Kidney (tissue), 14 donors: ENCODE measurements around the gene C1QL1. TPM values are rescaled to one million over a fixed set of nuclear protein-coding genes. Genes with fewer than 3 reads are reported as not detected.

Experiments used
- DNase-seq, 5 donors: peaks; one replicate each; pipeline ENCODE4 v3.0.0-alpha.2; 2013 to 2020
- FAIRE-seq: peaks from 2 replicates; lab custom pipeline; 2012; peaks lifted over from hg19 to GRCh38; lab: Jason Lieb, UNC
- H3K27ac ChIP-seq, 2 donors: one replicate each; pipeline ENCODE4 v1.7.0; 2013; ENCODE audit warnings: low read depth in 2 of 2, low read length in 2 of 2, inconsistent platforms in 1 of 2
- H3K27me3 ChIP-seq: one replicate; pipeline ENCODE4 v1.7.1; 2013; ENCODE audit warnings: low read length, inconsistent platforms; ENCODE audit not compliant: control insufficient read depth, insufficient read depth
- H3K36me3 ChIP-seq, 3 donors: one replicate each; pipeline versions ENCODE4 v1.7.0 to v1.7.1; 2013; ENCODE audit warnings: low read length in 3 of 3, control low read depth in 1 of 3, inconsistent platforms in 1 of 3; ENCODE audit not compliant: insufficient read depth in 3 of 3, control insufficient read depth in 2 of 3
- H3K4me1 ChIP-seq, 3 donors: one replicate each; pipeline versions ENCODE4 v1.7.0 to v1.7.1; 2013; ENCODE audit warnings: low read length in 3 of 3, inconsistent platforms in 1 of 3, low read depth in 1 of 3; ENCODE audit not compliant: control insufficient read depth in 2 of 3, insufficient read depth in 2 of 3
- H3K4me3 ChIP-seq, 3 donors: one replicate each; pipeline versions ENCODE4 v1.7.0 to v1.8.1; 2013; ENCODE audit warnings: low read length in 3 of 3, control low read depth in 1 of 3, inconsistent platforms in 1 of 3
- H3K9ac ChIP-seq, 3 donors: one replicate each; pipeline versions ENCODE4 v1.7.0 to v1.7.1; 2013; ENCODE audit warnings: low read length in 3 of 3, control low read depth in 1 of 3, inconsistent platforms in 1 of 3
- H3K9me3 ChIP-seq, 3 donors: one replicate each; pipeline versions ENCODE4 v1.7.0 to v1.7.1; 2013; ENCODE audit warnings: low read length in 3 of 3, control low read depth in 1 of 3, inconsistent platforms in 1 of 3; ENCODE audit not compliant: control insufficient read depth in 2 of 3, insufficient read depth in 1 of 3
- intact Hi-C: fragments of 100-400 bp; cut with DNase I; formaldehyde crosslinking; loops from one replicate; pipeline ENCODE4 v1.11.1; 2022
- polyA plus RNA-seq: library from polyadenylated mRNA; stranded (reverse); fragments of 350-450 nt; fragmentation: Illumina TruSeq; extraction: RNeasy Lipid Tissue Mini Kit (QIAGEN cat#74804); gene quantifications from one replicate; pipeline ENCODE4 v1.2.3, GENCODE V29; 2014; ENCODE audit warnings: low read depth, low replicate concordance; ENCODE audit not compliant: insufficient read depth
- total RNA-seq: library from RNA; stranded (reverse); fragmentation: NEBNext Ultra II Directional; extraction: Animal tissue kit (Norgen Biotek cat#: 25700); gene quantifications from one replicate; pipeline ENCODE4 v1.2.1, GENCODE V29; 2021
- TF ChIP-seq, protein P1 (sequence below): IDR thresholded peaks from 3 replicates; pipeline ENCODE4 v1.5.1; 2012; ENCODE audit warnings: mild to moderate bottlenecking, moderate library complexity, borderline replicate concordance; ENCODE audit not compliant: insufficient read depth; ENCODE audit errors: extremely low read depth
- donor health status: control.
- donor health status: control.
- donor health status: control.
- donor health status: control.
- donor health status: control.
- donor health status: DM: yes; HTN: yes; CAD: no.
- donor health status: Normal renal cell carcinoma (clear cell type).

C1QL1 gene
- total and polyA plus RNA-seq, 2 donors from 2014 or later = 0.76 to 25.4 TPM

- H3K27ac ChIP-seq = no peak overlapping the region
- intact Hi-C loops = no loop called here
- no peak for FAIRE-seq
- peak in 1 of 5 donors; percentile 52 for DNase-seq
- no peaks in the 10 kb centered on the region for H3K36me3 ChIP-seq
- no peak overlapping the region for H3K9ac ChIP-seq
- H3K4me1 ChIP-seq = no peaks in the 10 kb centered on the region
- peaks cover 2% of the 10 kb centered on the region for H3K27me3 ChIP-seq
- H3K4me3 ChIP-seq = no peak overlapping the region
- H3K9me3 ChIP-seq = no peaks in the 10 kb centered on the region
- TF ChIP-seq, protein P1, sequence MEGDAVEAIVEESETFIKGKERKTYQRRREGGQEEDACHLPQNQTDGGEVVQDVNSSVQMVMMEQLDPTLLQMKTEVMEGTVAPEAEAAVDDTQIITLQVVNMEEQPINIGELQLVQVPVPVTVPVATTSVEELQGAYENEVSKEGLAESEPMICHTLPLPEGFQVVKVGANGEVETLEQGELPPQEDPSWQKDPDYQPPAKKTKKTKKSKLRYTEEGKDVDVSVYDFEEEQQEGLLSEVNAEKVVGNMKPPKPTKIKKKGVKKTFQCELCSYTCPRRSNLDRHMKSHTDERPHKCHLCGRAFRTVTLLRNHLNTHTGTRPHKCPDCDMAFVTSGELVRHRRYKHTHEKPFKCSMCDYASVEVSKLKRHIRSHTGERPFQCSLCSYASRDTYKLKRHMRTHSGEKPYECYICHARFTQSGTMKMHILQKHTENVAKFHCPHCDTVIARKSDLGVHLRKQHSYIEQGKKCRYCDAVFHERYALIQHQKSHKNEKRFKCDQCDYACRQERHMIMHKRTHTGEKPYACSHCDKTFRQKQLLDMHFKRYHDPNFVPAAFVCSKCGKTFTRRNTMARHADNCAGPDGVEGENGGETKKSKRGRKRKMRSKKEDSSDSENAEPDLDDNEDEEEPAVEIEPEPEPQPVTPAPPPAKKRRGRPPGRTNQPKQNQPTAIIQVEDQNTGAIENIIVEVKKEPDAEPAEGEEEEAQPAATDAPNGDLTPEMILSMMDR = no peak
These were observed 7.4 kb downstream of the C1QL1 start for GRCh38 chr17:44960691-44961090.

GRCh38 chr17:44959821-44960531 lies 8.1 kb downstream of the C1QL1 start:
- H3K27ac ChIP-seq = no peak overlapping the region
- no peak overlapping the region for H3K9ac ChIP-seq
- TF ChIP-seq, protein P1 = no peak
- H3K27me3 ChIP-seq = no peaks in the 10 kb centered on the region
- FAIRE-seq (no peak), DNase-seq (peak in 2 of 5 donors; percentile 45 to 74)
- no peaks in the 10 kb centered on the region for H3K36me3 ChIP-seq
- H3K4me1 ChIP-seq = no peaks in the 10 kb centered on the region
- H3K4me3 ChIP-seq = no peak overlapping the region
- H3K9me3 ChIP-seq = no peaks in the 10 kb centered on the region
- intact Hi-C loops = no loop called here

DNA sequence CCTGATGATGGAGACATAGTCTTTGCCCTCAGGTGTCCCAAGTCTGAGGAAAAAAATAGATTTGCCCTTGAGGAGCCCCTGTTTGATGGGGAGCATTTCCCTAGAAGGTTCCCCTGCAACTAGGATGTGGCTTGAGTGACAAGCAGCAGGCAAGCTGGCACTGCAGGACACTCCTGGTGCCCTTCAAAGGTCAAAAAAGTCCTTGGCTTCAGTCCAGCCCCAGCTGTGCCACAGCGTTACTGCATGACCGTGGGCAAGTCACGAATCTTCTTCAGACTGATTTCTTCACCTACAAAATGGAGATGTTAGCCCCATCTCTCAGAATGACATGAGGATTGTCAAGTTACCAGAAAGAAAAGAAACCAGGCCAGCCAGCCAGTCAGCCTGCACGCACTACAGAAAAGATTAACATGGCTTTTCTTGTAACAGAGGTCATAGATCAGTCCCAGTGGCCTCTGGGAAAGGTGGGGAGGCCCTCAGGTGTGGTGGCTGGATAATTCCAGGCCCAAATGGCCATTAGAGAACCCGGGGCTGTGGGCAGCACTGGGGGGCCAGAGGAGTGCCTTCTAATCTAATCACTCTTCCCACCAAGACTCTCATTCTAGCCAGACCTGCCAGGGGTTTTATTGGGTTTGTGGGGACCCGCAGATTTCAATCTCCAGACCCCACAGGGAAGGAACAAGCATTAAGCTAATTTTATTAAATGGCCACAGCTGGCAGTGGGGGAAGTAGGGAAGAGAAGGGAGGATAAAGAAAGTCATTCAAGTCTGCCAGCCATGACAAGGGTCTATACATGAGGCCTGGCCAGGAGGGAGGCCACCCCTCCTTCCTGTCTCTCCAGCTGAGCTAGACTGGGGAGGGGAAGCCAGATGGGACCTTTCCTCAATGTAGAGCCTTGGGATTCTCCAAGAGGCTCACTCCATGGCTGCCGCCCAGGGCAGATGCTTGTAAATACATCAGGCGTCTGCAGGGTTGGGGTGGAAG lies 10.8 kb downstream of the C1QL1 start:
- Histone ChIP-seq H3K27me3 (no peaks in the 10 kb centered on the region), H3K27ac (no peak overlapping the region), H3K9ac (no peak overlapping the region), H3K36me3 (no peaks in the 10 kb centered on the region), H3K9me3 (no peaks in the 10 kb centered on the region), H3K4me1 (no peaks in the 10 kb centered on the region), H3K4me3 (no peak overlapping the region)
- DNase-seq (peak in 1 of 5 donors; percentile 2), FAIRE-seq (no peak)
- TF ChIP-seq, protein P1 = no peak
- intact Hi-C loops = no loop called here
